Skeletal muscle tissue (tissue), 4 donors: Measurements from ENCODE around the gene IDH3B. TPM values are rescaled to one million over a fixed set of nuclear protein-coding genes. Genes with fewer than 3 reads are reported as not detected.

ENCODE experiments used
- H3K27ac ChIP-seq: one replicate; pipeline ENCODE4 v1.7.0; 2013; ENCODE audit warnings: mild to moderate bottlenecking, low read depth, low read length, inconsistent platforms
- H3K27me3 ChIP-seq, 3 donors: one replicate each; pipeline ENCODE4 v1.7.0; 2013; ENCODE audit warnings: low read length in 3 of 3; ENCODE audit not compliant: control insufficient read depth in 3 of 3, insufficient read depth in 3 of 3
- H3K36me3 ChIP-seq, 3 donors: one replicate each; pipeline ENCODE4 v1.7.0; 2013; ENCODE audit warnings: low read length in 3 of 3; ENCODE audit not compliant: control insufficient read depth in 3 of 3, insufficient read depth in 3 of 3
- H3K4me1 ChIP-seq, 3 donors: one replicate each; pipeline ENCODE4 v1.7.0; 2013; ENCODE audit warnings: low read length in 3 of 3, mild to moderate bottlenecking in 3 of 3; ENCODE audit not compliant: control insufficient read depth in 3 of 3, insufficient read depth in 3 of 3
- H3K4me3 ChIP-seq, 3 donors: one replicate each; pipeline ENCODE4 v1.7.0; 2013; ENCODE audit warnings: low read length in 3 of 3
- H3K9ac ChIP-seq, 3 donors: one replicate each; pipeline ENCODE4 v1.7.0; 2013; ENCODE audit warnings: low read length in 3 of 3, mild to moderate bottlenecking in 3 of 3, moderate library complexity in 2 of 3, low read depth in 1 of 3
- H3K9me3 ChIP-seq, 3 donors: one replicate each; pipeline ENCODE4 v1.7.0; 2013; ENCODE audit warnings: low read length in 3 of 3; ENCODE audit not compliant: control insufficient read depth in 3 of 3
- total RNA-seq: library from RNA; depleted of rRNA; stranded (reverse); fragments of >200 nt; gene quantifications from one replicate; pipeline ENCODE4 v1.2.3, GENCODE V29; 2014
- donor health status: Osteomylitis.

The IDH3B gene
- total RNA-seq, 1 donor from 2014 or later = 156 TPM

- no peaks in the 10 kb centered on the region for H3K27me3 ChIP-seq
- peak overlapping the region; percentile 91 to 99 (median 99) for H3K4me3 ChIP-seq
- H3K36me3 ChIP-seq = peaks cover 41 to 42% (median 41%) of the 10 kb centered on the region in 3 donors
- peak overlapping the region; percentile 84 to 94 (median 85) for H3K9ac ChIP-seq
- H3K27ac ChIP-seq = peak overlapping the region; percentile 76
- H3K4me1 ChIP-seq = peaks cover 18 to 23% (median 20%) of the 10 kb centered on the region in 3 donors
- no peaks in the 10 kb centered on the region for H3K9me3 ChIP-seq
Measured at GRCh38 chr20:2652724-2653555, 11.1 kb downstream of the IDH3B start.

- peaks cover 18 to 23% (median 20%) of the 10 kb centered on the region in 3 donors for H3K4me1 ChIP-seq
- H3K27ac ChIP-seq = peak within 1 kb of the TSS; percentile 76
- H3K27me3 ChIP-seq = no peaks in the 10 kb centered on the region
- no peaks in the 10 kb centered on the region for H3K9me3 ChIP-seq
- peaks cover 32 to 35% (median 34%) of the 10 kb centered on the region in 3 donors for H3K36me3 ChIP-seq
- H3K4me3 ChIP-seq = peak within 1 kb of the TSS; percentile 91 to 99 (median 99)
- peak within 1 kb of the TSS; percentile 84 to 94 (median 85) for H3K9ac ChIP-seq
Measured at GRCh38 chr20:2651772-2652723, 12.0 kb downstream of the IDH3B start, which contains the start of gene NOP56. TSS of gene NOP56 (plus strand) at chr20:2652632. CDS start at chr20:2652661, 29 bp downstream.

DNA sequence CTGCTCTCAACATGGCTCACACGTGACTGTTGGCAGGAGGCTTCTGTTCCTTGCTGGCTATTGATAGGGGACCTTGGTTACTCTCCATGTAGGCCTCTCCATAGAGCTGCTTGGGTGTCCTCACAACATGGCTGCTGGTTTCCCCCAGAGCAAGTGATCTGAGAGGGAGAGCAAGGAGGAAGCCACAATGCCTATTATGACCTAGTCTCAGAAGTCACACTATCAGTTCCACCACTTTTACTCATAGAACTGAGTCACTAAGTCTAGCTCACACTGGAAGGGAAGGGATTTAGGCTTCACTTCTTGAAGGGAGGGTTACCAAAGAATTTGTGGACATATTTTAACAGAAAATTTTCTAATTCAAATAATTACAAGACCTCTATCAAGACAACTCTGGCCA is 20.3 kb downstream of the IDH3B start:
- Histone ChIP-seq H3K9ac (no peak overlapping the region), H3K36me3 (peaks cover 5 to 19% (median 5%) of the 10 kb centered on the region in 3 donors), H3K27me3 (no peaks in the 10 kb centered on the region), H3K27ac (no peak overlapping the region), H3K4me3 (no peak overlapping the region), H3K4me1 (no peaks in the 10 kb centered on the region), H3K9me3 (no peaks in the 10 kb centered on the region)

DNA sequence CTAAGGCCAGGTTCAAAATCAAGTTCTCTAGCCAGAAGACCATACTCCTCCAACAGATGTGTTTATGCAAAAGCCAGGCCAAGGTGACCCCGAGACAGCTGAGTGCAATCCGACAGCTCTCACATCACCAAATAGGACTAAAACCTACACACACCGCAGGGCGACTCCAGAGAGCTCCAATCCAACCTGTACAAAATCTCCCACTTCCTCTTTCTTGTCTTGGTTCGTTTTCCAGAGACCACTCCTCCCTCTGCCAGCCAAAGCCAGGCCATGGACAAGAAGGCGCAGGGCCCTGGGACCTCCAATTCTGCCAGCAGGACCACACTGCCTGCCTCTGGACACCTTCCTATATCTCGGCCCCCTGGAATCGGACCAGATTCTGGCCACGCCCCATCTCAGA is 23.1 kb downstream of the IDH3B start:
- H3K9me3 ChIP-seq = no peaks in the 10 kb centered on the region
- no peaks in the 10 kb centered on the region for H3K4me1 ChIP-seq
- no peak overlapping the region for H3K4me3 ChIP-seq
- no peak overlapping the region for H3K27ac ChIP-seq
- H3K27me3 ChIP-seq = no peaks in the 10 kb centered on the region
- H3K9ac ChIP-seq = no peak overlapping the region
- H3K36me3 ChIP-seq = peaks cover 5 to 19% (median 5%) of the 10 kb centered on the region in 3 donors

GRCh38 chr20:2640260-2640659 is 23.8 kb downstream of the IDH3B start:
- H3K4me3 ChIP-seq = no peak overlapping the region
- H3K27me3 ChIP-seq = peaks cover 0 to 6% (median 4%) of the 10 kb centered on the region in 3 donors
- no peak overlapping the region for H3K27ac ChIP-seq
- H3K9me3 ChIP-seq = no peaks in the 10 kb centered on the region
- no peak overlapping the region for H3K9ac ChIP-seq
- H3K4me1 ChIP-seq = no peaks in the 10 kb centered on the region
- peaks cover 5 to 19% (median 5%) of the 10 kb centered on the region in 3 donors for H3K36me3 ChIP-seq

DNA sequence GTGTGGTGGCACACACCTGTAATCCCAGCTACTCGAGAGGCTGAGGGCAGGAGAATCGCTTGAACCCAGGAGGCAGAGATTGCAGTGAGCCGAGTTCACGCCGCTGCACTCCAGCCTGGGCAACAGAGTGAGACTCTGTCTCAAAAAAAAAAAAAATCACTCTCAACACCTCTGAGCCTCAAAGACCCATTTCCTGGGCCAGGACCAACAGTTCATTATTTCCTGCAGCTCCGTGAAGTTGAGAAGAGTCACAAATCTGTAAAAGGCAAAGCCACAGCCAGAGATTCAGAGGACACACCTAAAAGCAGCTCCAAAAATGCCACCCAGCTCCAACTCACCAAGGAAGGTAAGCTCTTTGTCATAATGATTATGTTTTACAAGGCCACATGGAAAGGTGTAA is 26.8 kb downstream of the IDH3B start:
- Histone ChIP-seq H3K4me3 (no peak overlapping the region), H3K9me3 (no peaks in the 10 kb centered on the region), H3K36me3 (peaks cover 0 to 5% (median 0%) of the 10 kb centered on the region in 3 donors), H3K9ac (no peak overlapping the region), H3K27me3 (peaks cover 6 to 12% (median 6%) of the 10 kb centered on the region in 3 donors), H3K4me1 (no peaks in the 10 kb centered on the region), H3K27ac (no peak overlapping the region)

DNA sequence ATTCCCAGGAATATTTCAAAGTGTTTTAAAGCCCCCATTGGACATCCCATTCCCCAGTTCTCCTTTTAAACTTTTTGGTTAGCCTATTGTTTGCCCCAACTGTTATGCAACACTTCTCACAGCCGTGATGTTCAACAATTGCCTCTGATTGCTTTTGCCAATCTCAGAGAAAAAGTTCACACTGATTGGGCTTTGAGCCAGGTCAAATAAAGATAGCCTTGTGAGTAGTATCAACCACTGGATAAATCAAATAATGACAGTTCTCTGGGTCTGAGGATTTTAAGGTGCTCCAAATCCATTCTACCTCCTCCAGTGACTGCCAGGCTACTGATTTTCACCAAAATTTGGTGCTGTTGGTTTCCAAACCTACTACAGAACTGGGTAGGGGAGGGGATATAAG is 30.6 kb downstream of the IDH3B start:
- Histone ChIP-seq H3K4me1 (no peaks in the 10 kb centered on the region), H3K27ac (no peak overlapping the region), H3K36me3 (no peaks in the 10 kb centered on the region), H3K9me3 (no peaks in the 10 kb centered on the region), H3K27me3 (peaks cover 6 to 12% (median 6%) of the 10 kb centered on the region in 3 donors), H3K9ac (no peak overlapping the region), H3K4me3 (no peak overlapping the region)

GRCh38 chr20:2631228-2631627 is 32.8 kb downstream of the IDH3B start:
- H3K4me3 ChIP-seq = no peak overlapping the region
- peaks cover 0 to 2% (median 0%) of the 10 kb centered on the region in 3 donors for H3K9me3 ChIP-seq
- peaks cover 6 to 12% (median 6%) of the 10 kb centered on the region in 3 donors for H3K27me3 ChIP-seq
- no peak overlapping the region for H3K27ac ChIP-seq
- H3K4me1 ChIP-seq = no peaks in the 10 kb centered on the region
- no peaks in the 10 kb centered on the region for H3K36me3 ChIP-seq
- H3K9ac ChIP-seq = no peak overlapping the region

DNA sequence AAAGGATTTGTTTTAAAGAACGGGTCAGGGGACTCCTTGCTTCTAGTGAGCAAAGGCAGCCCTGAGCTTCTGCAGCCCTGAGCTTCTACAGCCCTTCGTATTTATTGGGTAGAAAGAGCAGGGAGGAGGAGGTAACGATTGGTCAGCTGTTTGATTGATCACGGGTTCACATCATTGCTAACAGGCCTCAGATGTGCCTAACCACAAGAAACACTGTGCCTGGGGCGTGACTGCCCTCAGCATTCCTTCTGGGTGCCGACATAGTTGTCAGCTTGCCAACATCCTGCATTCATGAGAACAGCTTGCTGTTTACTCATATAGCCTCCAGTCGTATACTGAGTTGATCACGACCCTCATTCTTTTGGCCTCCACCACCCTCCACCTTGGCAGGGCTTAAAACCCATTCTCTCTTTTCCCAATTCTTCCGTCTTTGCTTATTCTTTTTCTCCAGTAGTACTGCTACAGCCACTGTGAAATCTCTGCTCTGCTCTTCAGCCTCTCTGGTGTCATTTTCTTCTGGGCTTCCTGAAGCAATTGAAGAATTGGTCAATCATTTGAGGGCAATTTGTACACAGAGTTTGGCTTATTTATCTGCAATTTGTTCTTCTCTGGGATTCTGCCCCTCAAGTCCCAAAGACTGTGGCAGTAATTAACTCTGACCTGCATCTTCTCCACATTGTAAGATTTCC is 37.0 kb downstream of the IDH3B start:
- Histone ChIP-seq H3K36me3 (no peaks in the 10 kb centered on the region), H3K27ac (no peak overlapping the region), H3K9ac (no peak overlapping the region), H3K4me3 (no peak overlapping the region), H3K4me1 (no peaks in the 10 kb centered on the region), H3K27me3 (no peaks in the 10 kb centered on the region), H3K9me3 (peaks cover 0 to 4% (median 0%) of the 10 kb centered on the region in 3 donors)
